ENCODE data around the gene SLC25A22. TPM values are rescaled to one million over a fixed set of nuclear protein-coding genes. Genes with fewer than 3 reads are reported as not detected.
A peak's percentile ranks its signal among the peaks of the same experiment; 100 is the strongest.

Gene SLC25A22
- total RNA-seq, 3 donors from 2014 or later, result 2.7 to 11.5 (median 4.7) TPM

GRCh38 chr11:809287-810039 is 11.4 kb upstream of the SLC25A22 start, which contains the start of gene RPLP2:
TSS of gene RPLP2 (plus strand) at chr11:809967. CDS start at chr11:810235, 268 bp downstream.
- DNase-seq (ENCODE audit: low spot score in 2 of 2), result peak; percentile 98
- intact Hi-C loops (cut with DNase I; ENCODE audit: low total_unique reads), result no loop called here
- Histone ChIP-seq H3K4me1 (peaks cover 0 to 15% of the 10 kb centered on the region in 2 donors), H3K27ac (peak within 1 kb of the TSS; percentile 97 to 99), H3K36me3 (no peaks in the 10 kb centered on the region), H3K9me3 (no peaks in the 10 kb centered on the region), H3K4me3 (peak within 1 kb of the TSS; percentile 72 to 98 (median 96)), H3K27me3 (no peaks in the 10 kb centered on the region)
- TF ChIP-seq CTCF (IDR thresholded peaks at IDR 0.05), result peak in 2 of 3 donors; percentile 1 to 23
- peak; percentile 96 to 98 (median 98) for TF ChIP-seq POLR2AphosphoS5 (IDR thresholded peaks at IDR 0.05)
- TF ChIP-seq POLR2A (IDR thresholded peaks at IDR 0.05), result peak; percentile 95

- Histone ChIP-seq H3K27ac (peak overlapping the region; percentile 97 to 99), H3K9me3 (no peaks in the 10 kb centered on the region), H3K4me1 (peaks cover 0 to 21% of the 10 kb centered on the region in 2 donors), H3K4me3 (peak overlapping the region; percentile 72 to 98 (median 96)), H3K36me3 (no peaks in the 10 kb centered on the region), H3K27me3 (no peaks in the 10 kb centered on the region)
- intact Hi-C loops (cut with DNase I; ENCODE audit: low total_unique reads), result no loop called here
- DNase-seq (ENCODE audit: low spot score in 2 of 2), result no peak
- TF ChIP-seq CTCF (IDR thresholded peaks at IDR 0.05) (peak in 1 of 3 donors; percentile 5), POLR2AphosphoS5 (IDR thresholded peaks at IDR 0.05) (no peak), POLR2A (IDR thresholded peaks at IDR 0.05) (no peak)
Measured at GRCh38 chr11:808427-809286, 10.6 kb upstream of the SLC25A22 start.

GRCh38 chr11:804599-804964 is 6.5 kb upstream of the SLC25A22 start:
- TF ChIP-seq POLR2AphosphoS5 (IDR thresholded peaks at IDR 0.05), result no peak
- TF ChIP-seq POLR2A (IDR thresholded peaks at IDR 0.05), result no peak
- TF ChIP-seq CTCF (IDR thresholded peaks at IDR 0.05), result no peak
- no peaks in the 10 kb centered on the region for H3K36me3 ChIP-seq
- DNase-seq (ENCODE audit: low spot score in 2 of 2), result no peak
- no peaks in the 10 kb centered on the region for H3K9me3 ChIP-seq
- peak overlapping the region; percentile 86 to 95 for H3K27ac ChIP-seq
- intact Hi-C loops (cut with DNase I; ENCODE audit: low total_unique reads), result no loop called here
- peak overlapping the region; percentile 52 to 84 (median 73) for H3K4me3 ChIP-seq
- peaks cover 0 to 10% of the 10 kb centered on the region in 2 donors for H3K4me1 ChIP-seq
- H3K27me3 ChIP-seq, result no peaks in the 10 kb centered on the region

- no peaks in the 10 kb centered on the region for H3K9me3 ChIP-seq
- DNase-seq (ENCODE audit: low spot score in 2 of 2), result no peak
- no peaks in the 10 kb centered on the region for H3K27me3 ChIP-seq
- intact Hi-C loops (cut with DNase I; ENCODE audit: low total_unique reads), result no loop called here
- H3K27ac ChIP-seq, result no peak overlapping the region
- peaks cover 0 to 10% of the 10 kb centered on the region in 2 donors for H3K4me1 ChIP-seq
- no peaks in the 10 kb centered on the region for H3K36me3 ChIP-seq
- TF ChIP-seq CTCF (IDR thresholded peaks at IDR 0.05) (no peak), POLR2A (IDR thresholded peaks at IDR 0.05) (no peak), POLR2AphosphoS5 (IDR thresholded peaks at IDR 0.05) (no peak)
- peak overlapping the region; percentile 52 to 84 (median 73) for H3K4me3 ChIP-seq
Measured at GRCh38 chr11:803770-804598, 5.9 kb upstream of the SLC25A22 start.

Measured in breast epithelium (tissue), 4 donors.